Left renal pelvis (tissue), 4 donors: ENCODE results near the gene C9orf40. TPM values are rescaled to one million over a fixed set of nuclear protein-coding genes. Genes with fewer than 3 reads are reported as not detected.

Experiments used
- DNase-seq, 4 donors: peaks; one replicate each; pipeline ENCODE4 v3.0.0-alpha.2; 2013; ENCODE audit warnings: low read depth in 4 of 4, low spot score in 3 of 4
- polyA plus RNA-seq, 4 donors: library from polyadenylated mRNA; unstranded; fragments of 120-200 nt; gene quantifications; one replicate each; pipeline ENCODE4 v1.2.1, GENCODE V29; 2013; ENCODE audit not compliant: insufficient read length in 4 of 4

The C9orf40 gene
- polyA plus RNA-seq, 4 donors: 4.4 to 7.7 (median 6.6) TPM

- no peak for DNase-seq
These were observed 9.9 kb downstream of the C9orf40 start for GRCh38 chr9:74942801-74943200.

- DNase-seq: no peak
These were observed 12.1 kb downstream of the C9orf40 start for GRCh38 chr9:74940600-74940999.

GRCh38 chr9:74935008-74935407, 17.7 kb downstream of the C9orf40 start:
- DNase-seq: no peak

GRCh38 chr9:74921737-74922136, 31.0 kb downstream of the C9orf40 start:
- DNase-seq: no peak

- no peak for DNase-seq
These were observed 31.6 kb downstream of the C9orf40 start for GRCh38 chr9:74920944-74921626.

- no peak for DNase-seq
These were observed 42.7 kb downstream of the C9orf40 start for GRCh38 chr9:74910036-74910435.

- no peak for DNase-seq
These were observed 44.0 kb downstream of the C9orf40 start for GRCh38 chr9:74908665-74909064.

GRCh38 chr9:74907085-74907484, 45.6 kb downstream of the C9orf40 start:
- no peak for DNase-seq

- DNase-seq: no peak
These were observed 51.7 kb downstream of the C9orf40 start for GRCh38 chr9:74901001-74901400.

Other genes with a start within 250 kb of the C9orf40 start
- 1 to 10 TPM in 1 of 4 donors, under 1 TPM in 3; 0.08 to 1.1 (median 0.88) TPM for gene TRPM6, start 65.0 kb downstream of the C9orf40 start, polyA plus RNA-seq
- gene CARNMT1, start 75.4 kb upstream of the C9orf40 start, polyA plus RNA-seq: 10 to 100 TPM; 12.5 to 23.1 (median 19.7) TPM
- gene NMRK1, start 135.2 kb upstream of the C9orf40 start, polyA plus RNA-seq: 10 to 100 TPM in 3 of 4 donors, 1 to 10 TPM in 1; 6.5 to 31.6 (median 25.0) TPM
- gene OSTF1, start 135.6 kb upstream of the C9orf40 start, polyA plus RNA-seq: 10 to 100 TPM; 20.1 to 31.6 (median 26.8) TPM